ENCODE results near the gene POU4F1. TPM values are rescaled to one million over a fixed set of nuclear protein-coding genes. Genes with fewer than 3 reads are reported as not detected.

POU4F1 gene
- total RNA-seq, 2 donors from 2014 or later = not detected

GRCh38 chr13:78601874-78602560, 1.3 kb downstream of the POU4F1 start:
- DNase-seq (no peak), ATAC-seq (no peak)
- peaks cover 0 to 82% of the 10 kb centered on the region in 2 donors for H3K27me3 ChIP-seq
- H3K27ac ChIP-seq = no peak overlapping the region
- WGBS, 2 donors = 2 to 6% methylated on average over 33 to 78 of the region's 112 CpGs
- no peak overlapping the region for H3K4me3 ChIP-seq
- TF ChIP-seq POLR2A (IDR thresholded peaks at IDR 0.05) = no peak
- TF ChIP-seq CTCF (IDR thresholded peaks at IDR 0.05) = no peak
- H3K36me3 ChIP-seq (replicated peaks in 1 of 2; ENCODE audit: insufficient read depth in 1 of 2, low read depth in 2 of 2) = no peaks in the 10 kb centered on the region
- no peaks in the 10 kb centered on the region for H3K9me3 ChIP-seq
- H3K4me1 ChIP-seq = peaks cover 27% of the 10 kb centered on the region
- intact Hi-C loops (cut with DNase I) = no loop called here

- Histone ChIP-seq H3K4me3 (no peak overlapping the region), H3K36me3 (replicated peaks in 1 of 2; ENCODE audit: insufficient read depth in 1 of 2, low read depth in 2 of 2) (no peaks in the 10 kb centered on the region), H3K27me3 (peaks cover 0 to 82% of the 10 kb centered on the region in 2 donors), H3K9me3 (no peaks in the 10 kb centered on the region), H3K4me1 (peaks cover 31% of the 10 kb centered on the region), H3K27ac (no peak overlapping the region)
- TF ChIP-seq POLR2A (IDR thresholded peaks at IDR 0.05) (no peak), CTCF (IDR thresholded peaks at IDR 0.05) (no peak)
- intact Hi-C loops (cut with DNase I) = no loop called here
- WGBS, 2 donors = 5 to 14% methylated on average over 25 to 58 of the region's 58 CpGs
- DNase-seq = no peak
- ATAC-seq = no peak
Observed at GRCh38 chr13:78601124-78601873, 2.1 kb downstream of the POU4F1 start.

- Histone ChIP-seq H3K4me1 (peaks cover 31% of the 10 kb centered on the region), H3K4me3 (no peak overlapping the region), H3K9me3 (no peaks in the 10 kb centered on the region), H3K36me3 (replicated peaks in 1 of 2; ENCODE audit: insufficient read depth in 1 of 2, low read depth in 2 of 2) (no peaks in the 10 kb centered on the region), H3K27me3 (peaks cover 0 to 81% of the 10 kb centered on the region in 2 donors), H3K27ac (no peak overlapping the region)
- no peak for DNase-seq
- intact Hi-C loops (cut with DNase I) = no loop called here
- TF ChIP-seq CTCF (IDR thresholded peaks at IDR 0.05) (no peak), POLR2A (IDR thresholded peaks at IDR 0.05) (no peak)
- WGBS, 2 donors = 12 to 18% methylated on average over 13 of the region's 13 CpGs
- ATAC-seq = no peak
Observed at GRCh38 chr13:78600280-78600883, 3.0 kb downstream of the POU4F1 start.

- intact Hi-C loops (cut with DNase I) = no loop called here
- WGBS, 2 donors = 13 to 16% methylated on average over 6 of the region's 6 CpGs
- Histone ChIP-seq H3K4me3 (no peak overlapping the region), H3K9me3 (no peaks in the 10 kb centered on the region), H3K4me1 (peaks cover 31% of the 10 kb centered on the region), H3K27ac (no peak overlapping the region), H3K36me3 (replicated peaks in 1 of 2; ENCODE audit: insufficient read depth in 1 of 2, low read depth in 2 of 2) (no peaks in the 10 kb centered on the region), H3K27me3 (peaks cover 0 to 79% of the 10 kb centered on the region in 2 donors)
- DNase-seq = no peak
- ATAC-seq = no peak
- TF ChIP-seq CTCF (IDR thresholded peaks at IDR 0.05) = no peak
- TF ChIP-seq POLR2A (IDR thresholded peaks at IDR 0.05) = no peak
Observed at GRCh38 chr13:78599645-78600279, 3.6 kb downstream of the POU4F1 start.

All from body of pancreas (tissue), 4 donors.